Liver (tissue), 9 donors: ENCODE data around the gene PCDHGB2. TPM values are rescaled to one million over a fixed set of nuclear protein-coding genes. Genes with fewer than 3 reads are reported as not detected.

ENCODE experiments used
- DNase-seq: peaks from one replicate; pipeline ENCODE4 v3.0.0-alpha.2; 2017; ENCODE audit warnings: low spot score
- H3K27ac ChIP-seq, 2 donors: one replicate each; pipeline ENCODE4 v1.7.0; 2013; ENCODE audit warnings: inconsistent platforms in 2 of 2, low read length in 2 of 2, control low read depth in 1 of 2, low read depth in 1 of 2, mild to moderate bottlenecking in 1 of 2
- H3K27me3 ChIP-seq, 4 donors: one replicate each; pipeline versions ENCODE4 v1.6.1 to v1.7.0; 2013; ENCODE audit warnings: low read length in 3 of 4, inconsistent platforms in 1 of 4, mild to moderate bottlenecking in 1 of 4, moderate library complexity in 1 of 4; ENCODE audit not compliant: control insufficient read depth in 4 of 4, insufficient read depth in 4 of 4
- H3K36me3 ChIP-seq, 4 donors: one replicate each; pipeline versions ENCODE4 v1.6.1 to v1.7.0; 2013; ENCODE audit warnings: low read length in 3 of 4, mild to moderate bottlenecking in 3 of 4, low read depth in 1 of 4, moderate library complexity in 1 of 4; ENCODE audit not compliant: control insufficient read depth in 4 of 4, insufficient read depth in 3 of 4
- H3K4me1 ChIP-seq, 4 donors: one replicate each; pipeline versions ENCODE4 v1.6.1 to v1.7.0; 2013; ENCODE audit warnings: low read length in 3 of 4, mild to moderate bottlenecking in 3 of 4, moderate library complexity in 1 of 4; ENCODE audit not compliant: control insufficient read depth in 4 of 4, insufficient read depth in 4 of 4
- H3K4me3 ChIP-seq, 3 donors: one replicate each; pipeline versions ENCODE4 v1.6.1 to v1.7.0; 2013; ENCODE audit warnings: low read length in 3 of 3, control low read depth in 1 of 3, low read depth in 1 of 3, mild to moderate bottlenecking in 1 of 3
- H3K9ac ChIP-seq, 2 donors: one replicate each; pipeline ENCODE4 v1.7.0; 2013; ENCODE audit warnings: low read length in 2 of 2, mild to moderate bottlenecking in 2 of 2, moderate library complexity in 2 of 2, control low read depth in 1 of 2, low read depth in 1 of 2
- H3K9me3 ChIP-seq, 4 donors: one replicate each; pipeline versions ENCODE4 v1.6.1 to v1.7.0; 2013; ENCODE audit warnings: low read length in 3 of 4; ENCODE audit not compliant: control insufficient read depth in 4 of 4
- EGR1 ChIP-seq, 2 donors: IDR thresholded peaks; 2 replicates each; pipeline ENCODE4 v1.6.1; 2016 to 2018; ENCODE audit warnings: antibody characterized with exemption in 2 of 2, low read depth in 2 of 2
- FOXA1 ChIP-seq: IDR thresholded peaks from 2 replicates; pipeline ENCODE4 v1.6.1; 2016; ENCODE audit warnings: antibody characterized with exemption
- JUND ChIP-seq, 2 donors: IDR thresholded peaks; 2 replicates each; pipeline ENCODE4 v1.6.1; 2016; ENCODE audit warnings: antibody characterized with exemption in 2 of 2
- RAD21 ChIP-seq, 2 donors: IDR thresholded peaks; 2 replicates each; pipeline ENCODE4 v1.6.1; 2016; ENCODE audit warnings: antibody characterized with exemption in 2 of 2, mild to moderate bottlenecking in 2 of 2
- RXRA ChIP-seq, 2 donors: IDR thresholded peaks; 2 replicates each; pipeline ENCODE4 v1.6.1; 2017 to 2018; ENCODE audit warnings: antibody characterized with exemption in 2 of 2, mild to moderate bottlenecking in 1 of 2
- SP1 ChIP-seq: IDR thresholded peaks from 2 replicates; pipeline ENCODE4 v1.6.1; 2018; ENCODE audit warnings: antibody characterized with exemption, mild to moderate bottlenecking
- TAF1 ChIP-seq: conservative IDR thresholded peaks from 2 replicates; pipeline ENCODE4 v1.6.1; 2016; ENCODE audit warnings: antibody characterized with exemption, mild to moderate bottlenecking
- WGBS: extraction: QIAGEN DNeasy Blood & Tissue Kit; methylation state at CpG from one replicate; pipeline ENCODE4 v1.1.7; 2013; 5-methylcytosine and 5-hydroxymethylcytosine counted together
- polyA plus RNA-seq, 2 donors: library from polyadenylated mRNA; stranded (reverse) in 1 of 2; unstranded in 1 of 2; fragments of 200-250 nt in 1 of 2; fragments of >200 nt in 1 of 2; fragmentation: Nextera tagmentation in 1 of 2; extraction: Ambion mirVana in 1 of 2; gene quantifications; one replicate each; pipeline versions ENCODE4 v1.2.1 to v1.2.3, GENCODE V29; 2013 to 2015
- total RNA-seq, 2 donors: library from RNA; depleted of rRNA; stranded (reverse); fragments of >200 nt; gene quantifications; one replicate each; pipeline ENCODE4 v1.2.3, GENCODE V29; 2014
- TF ChIP-seq, protein P1 (sequence below): IDR thresholded peaks from 2 replicates; pipeline ENCODE4 v1.6.1; 2016; ENCODE audit warnings: antibody characterized with exemption, mild to moderate bottlenecking
- TF ChIP-seq, protein P2 (sequence below): fragments of 150-350 bp; IDR thresholded peaks from 2 replicates; pipeline ENCODE4 v1.5.1; 2017; ENCODE audit warnings: improper control_type of control experiment, low read depth, low read length; ENCODE audit not compliant: missing input control
- donor health status: healthy.
- donor health status: healthy.
- donor health status: healthy.
- donor health status: healthy.
- donor health status: healthy.

Gene PCDHGB2
- total and polyA plus RNA-seq, 4 donors = 0.28 to 1.0 (median 0.47) TPM; not detected in 1

DNA sequence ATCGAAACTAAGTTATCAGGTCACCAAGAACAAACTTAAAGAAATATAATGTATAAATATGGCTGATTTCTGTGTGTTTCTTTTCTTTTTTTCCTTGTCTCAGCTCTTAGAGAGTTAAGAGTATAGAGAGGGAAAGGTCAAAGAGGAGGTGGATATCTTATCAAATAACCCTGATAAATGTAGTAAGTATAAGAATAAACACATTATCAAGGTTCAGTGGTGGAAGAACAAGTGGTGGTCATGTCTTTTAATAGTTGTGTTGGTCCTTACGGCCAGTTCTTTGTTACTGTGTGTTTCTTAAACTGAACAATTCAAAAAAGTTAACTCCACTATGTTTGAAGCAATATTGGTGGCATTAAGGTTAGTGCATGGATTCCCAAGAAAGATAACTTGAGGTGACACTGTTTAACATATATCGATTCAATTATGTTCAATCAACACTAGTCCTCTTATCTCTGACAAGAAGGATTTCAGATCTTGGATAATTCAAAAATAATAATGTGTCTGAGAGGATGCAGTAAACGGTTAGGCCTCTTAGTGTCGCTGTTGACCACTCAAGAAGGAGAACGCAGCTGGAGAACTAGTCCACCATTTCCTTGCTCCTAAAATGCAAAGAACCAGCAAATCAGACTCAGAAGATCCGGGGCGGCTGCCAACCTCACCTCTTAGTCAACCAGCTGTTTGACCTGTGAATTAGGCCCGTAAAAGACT is 16.4 kb upstream of the PCDHGB2 start, which contains the start of gene PCDHGA3:
Gene PCDHGA3, plus strand, starts transcription at position 588 of the 711 bp plus-strand sequence. CDS start 205 bp downstream, outside the sequence.
- peak within 1 kb of the TSS; percentile 16 to 61 (median 38) for H3K4me3 ChIP-seq
- H3K27ac ChIP-seq = no peak within 1 kb of the TSS
- peaks cover 0 to 17% (median 9%) of the 10 kb centered on the region in 4 donors for H3K27me3 ChIP-seq
- H3K9ac ChIP-seq = no peak within 1 kb of the TSS
- H3K4me1 ChIP-seq = no peaks in the 10 kb centered on the region
- peaks cover 0 to 2% (median 0%) of the 10 kb centered on the region in 4 donors for H3K36me3 ChIP-seq
- 21% methylated on average over 9 of the region's 9 CpGs for WGBS
- DNase-seq = no peak
- TF ChIP-seq, protein P1, sequence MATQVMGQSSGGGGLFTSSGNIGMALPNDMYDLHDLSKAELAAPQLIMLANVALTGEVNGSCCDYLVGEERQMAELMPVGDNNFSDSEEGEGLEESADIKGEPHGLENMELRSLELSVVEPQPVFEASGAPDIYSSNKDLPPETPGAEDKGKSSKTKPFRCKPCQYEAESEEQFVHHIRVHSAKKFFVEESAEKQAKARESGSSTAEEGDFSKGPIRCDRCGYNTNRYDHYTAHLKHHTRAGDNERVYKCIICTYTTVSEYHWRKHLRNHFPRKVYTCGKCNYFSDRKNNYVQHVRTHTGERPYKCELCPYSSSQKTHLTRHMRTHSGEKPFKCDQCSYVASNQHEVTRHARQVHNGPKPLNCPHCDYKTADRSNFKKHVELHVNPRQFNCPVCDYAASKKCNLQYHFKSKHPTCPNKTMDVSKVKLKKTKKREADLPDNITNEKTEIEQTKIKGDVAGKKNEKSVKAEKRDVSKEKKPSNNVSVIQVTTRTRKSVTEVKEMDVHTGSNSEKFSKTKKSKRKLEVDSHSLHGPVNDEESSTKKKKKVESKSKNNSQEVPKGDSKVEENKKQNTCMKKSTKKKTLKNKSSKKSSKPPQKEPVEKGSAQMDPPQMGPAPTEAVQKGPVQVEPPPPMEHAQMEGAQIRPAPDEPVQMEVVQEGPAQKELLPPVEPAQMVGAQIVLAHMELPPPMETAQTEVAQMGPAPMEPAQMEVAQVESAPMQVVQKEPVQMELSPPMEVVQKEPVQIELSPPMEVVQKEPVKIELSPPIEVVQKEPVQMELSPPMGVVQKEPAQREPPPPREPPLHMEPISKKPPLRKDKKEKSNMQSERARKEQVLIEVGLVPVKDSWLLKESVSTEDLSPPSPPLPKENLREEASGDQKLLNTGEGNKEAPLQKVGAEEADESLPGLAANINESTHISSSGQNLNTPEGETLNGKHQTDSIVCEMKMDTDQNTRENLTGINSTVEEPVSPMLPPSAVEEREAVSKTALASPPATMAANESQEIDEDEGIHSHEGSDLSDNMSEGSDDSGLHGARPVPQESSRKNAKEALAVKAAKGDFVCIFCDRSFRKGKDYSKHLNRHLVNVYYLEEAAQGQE = no peak
- TF ChIP-seq RAD21 (IDR thresholded peaks at IDR 0.05) = peak; percentile 21 to 33
- TF ChIP-seq, protein P2, sequence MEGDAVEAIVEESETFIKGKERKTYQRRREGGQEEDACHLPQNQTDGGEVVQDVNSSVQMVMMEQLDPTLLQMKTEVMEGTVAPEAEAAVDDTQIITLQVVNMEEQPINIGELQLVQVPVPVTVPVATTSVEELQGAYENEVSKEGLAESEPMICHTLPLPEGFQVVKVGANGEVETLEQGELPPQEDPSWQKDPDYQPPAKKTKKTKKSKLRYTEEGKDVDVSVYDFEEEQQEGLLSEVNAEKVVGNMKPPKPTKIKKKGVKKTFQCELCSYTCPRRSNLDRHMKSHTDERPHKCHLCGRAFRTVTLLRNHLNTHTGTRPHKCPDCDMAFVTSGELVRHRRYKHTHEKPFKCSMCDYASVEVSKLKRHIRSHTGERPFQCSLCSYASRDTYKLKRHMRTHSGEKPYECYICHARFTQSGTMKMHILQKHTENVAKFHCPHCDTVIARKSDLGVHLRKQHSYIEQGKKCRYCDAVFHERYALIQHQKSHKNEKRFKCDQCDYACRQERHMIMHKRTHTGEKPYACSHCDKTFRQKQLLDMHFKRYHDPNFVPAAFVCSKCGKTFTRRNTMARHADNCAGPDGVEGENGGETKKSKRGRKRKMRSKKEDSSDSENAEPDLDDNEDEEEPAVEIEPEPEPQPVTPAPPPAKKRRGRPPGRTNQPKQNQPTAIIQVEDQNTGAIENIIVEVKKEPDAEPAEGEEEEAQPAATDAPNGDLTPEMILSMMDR = peak; percentile 19
- TF ChIP-seq SP1 = no peak
- H3K9me3 ChIP-seq = peaks cover 26 to 78% (median 37%) of the 10 kb centered on the region in 4 donors

DNA sequence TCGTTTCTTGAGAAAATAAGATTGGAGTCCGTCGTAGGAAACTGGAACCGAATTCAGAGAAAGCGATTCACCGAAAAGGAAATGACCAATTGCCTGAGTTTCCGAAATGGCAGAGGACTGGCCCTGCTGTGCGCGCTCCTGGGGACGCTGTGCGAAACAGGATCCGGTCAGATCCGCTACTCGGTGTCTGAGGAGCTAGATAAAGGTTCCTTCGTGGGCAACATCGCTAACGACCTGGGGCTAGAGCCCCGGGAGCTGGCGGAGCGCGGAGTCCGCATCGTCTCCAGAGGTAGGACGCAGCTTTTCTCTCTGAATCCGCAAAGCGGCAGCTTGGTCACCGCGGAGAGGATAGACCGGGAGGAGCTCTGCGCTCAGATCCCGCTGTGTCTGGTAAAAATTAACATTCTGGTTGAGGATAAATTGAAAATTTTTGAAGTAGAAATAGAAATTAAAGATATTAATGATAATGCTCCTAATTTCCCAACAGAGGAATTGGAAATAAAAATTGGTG is 15.8 kb upstream of the PCDHGB2 start:
- WGBS = 26% methylated on average over 31 of the region's 31 CpGs
- peaks cover 29 to 78% (median 37%) of the 10 kb centered on the region in 4 donors for H3K9me3 ChIP-seq
- TF ChIP-seq RXRA (IDR thresholded peaks at IDR 0.05) = no peak
- TF ChIP-seq RAD21 (IDR thresholded peaks at IDR 0.05) = no peak
- TF ChIP-seq, protein P2 = no peak
- TF ChIP-seq JUND (IDR thresholded peaks at IDR 0.05) = no peak
- TF ChIP-seq SP1 = no peak
- TF ChIP-seq EGR1 (IDR thresholded peaks at IDR 0.05; ENCODE audit: low read depth in 2 of 2) = no peak
- no peak for TF ChIP-seq FOXA1
- no peak for TF ChIP-seq TAF1

More for the DNA sequence above, 15.8 kb upstream of the PCDHGB2 start:
- DNase-seq = no peak
- Histone ChIP-seq H3K27me3 (peaks cover 0 to 13% (median 6%) of the 10 kb centered on the region in 4 donors), H3K9ac (no peak overlapping the region), H3K36me3 (peaks cover 0 to 2% (median 0%) of the 10 kb centered on the region in 4 donors), H3K27ac (no peak overlapping the region), H3K4me3 (peak overlapping the region in 2 of 3 donors; percentile 16 to 42), H3K4me1 (no peaks in the 10 kb centered on the region)
